IPS DF 4.7 (cell line): ENCODE data around the gene FBXW7.
A peak's percentile ranks its signal among the peaks of the same experiment; 100 is the strongest.

Experiments used
- DNase-seq: peaks from one replicate; pipeline ENCODE4 v3.0.0-alpha.2; 2013; ENCODE audit warnings: low spot score; ENCODE audit errors: extremely low read depth

Gene FBXW7

GRCh38 chr4:152340818-152341217 is 195.1 kb downstream of the FBXW7 start:
- no peak for DNase-seq

- DNase-seq = no peak
These were observed 196.3 kb downstream of the FBXW7 start for GRCh38 chr4:152339576-152339975.

GRCh38 chr4:152334931-152335330 is 201.0 kb downstream of the FBXW7 start:
- DNase-seq = no peak

- DNase-seq = no peak
These were observed 204.8 kb downstream of the FBXW7 start for GRCh38 chr4:152331042-152331441.

GRCh38 chr4:152328582-152328981 is 207.3 kb downstream of the FBXW7 start:
- DNase-seq = no peak

- no peak for DNase-seq
These were observed 208.1 kb downstream of the FBXW7 start for GRCh38 chr4:152327606-152328453.

GRCh38 chr4:152325831-152326230 is 210.1 kb downstream of the FBXW7 start:
- no peak for DNase-seq

GRCh38 chr4:152323221-152323620 is 212.7 kb downstream of the FBXW7 start:
- no peak for DNase-seq

GRCh38 chr4:152322656-152323055 is 213.2 kb downstream of the FBXW7 start:
- DNase-seq = no peak

GRCh38 chr4:152321923-152322322 is 214.0 kb downstream of the FBXW7 start:
- DNase-seq = no peak

- DNase-seq = no peak
These were observed 214.5 kb downstream of the FBXW7 start for GRCh38 chr4:152321398-152321797.

GRCh38 chr4:152316969-152317368 is 218.9 kb downstream of the FBXW7 start:
- no peak for DNase-seq

- DNase-seq = peak; percentile 5
These were observed 225.6 kb downstream of the FBXW7 start for GRCh38 chr4:152310257-152310656.

- DNase-seq = no peak
These were observed 226.5 kb downstream of the FBXW7 start for GRCh38 chr4:152309418-152309817.

GRCh38 chr4:152308951-152309350 is 226.9 kb downstream of the FBXW7 start:
- no peak for DNase-seq

- no peak for DNase-seq
These were observed 228.2 kb downstream of the FBXW7 start for GRCh38 chr4:152307669-152308068.

GRCh38 chr4:152306541-152306940 is 229.4 kb downstream of the FBXW7 start:
- no peak for DNase-seq

GRCh38 chr4:152304220-152304619 is 231.7 kb downstream of the FBXW7 start:
- DNase-seq = no peak

- no peak for DNase-seq
These were observed 234.5 kb downstream of the FBXW7 start for GRCh38 chr4:152301381-152301780.

- no peak for DNase-seq
These were observed 236.3 kb downstream of the FBXW7 start for GRCh38 chr4:152299553-152299952.

GRCh38 chr4:152296386-152296785 is 239.5 kb downstream of the FBXW7 start:
- no peak for DNase-seq

GRCh38 chr4:152294765-152295164 is 241.1 kb downstream of the FBXW7 start:
- DNase-seq = no peak

- no peak for DNase-seq
These were observed 241.6 kb downstream of the FBXW7 start for GRCh38 chr4:152294331-152294730.
